ENCODE measurements around the gene CNBD2. TPM values are rescaled to one million over a fixed set of nuclear protein-coding genes. Genes with fewer than 3 reads are reported as not detected.
"Not testable (repeated sequence)": the region's sequence is repeated elsewhere in the genome, so short reads cannot be mapped to it uniquely, and the experiment has no call there.

Gene CNBD2
- total RNA-seq, 4 donors from 2014 or later: 6.2 to 11.5 (median 7.6) TPM

- WGBS, 2 donors: 91 to 92% methylated on average over 5 of the region's 5 CpGs
- intact Hi-C loops (cut with DNase I; ENCODE audit: low total_unique reads): no loop called here
- no peak overlapping the region for H3K4me3 ChIP-seq (ENCODE audit: low read depth, poor library complexity, severe bottlenecking)
- TF ChIP-seq CTCF (IDR thresholded peaks at IDR 0.05) (no peak), POLR2A (IDR thresholded peaks at IDR 0.05) (no peak)
- no peak for DNase-seq (ENCODE audit: low spot score in 2 of 2)
These were observed 72.2 kb downstream of the CNBD2 start for GRCh38 chr20:36040571-36040970.

- no peak overlapping the region for H3K4me3 ChIP-seq (ENCODE audit: low read depth, poor library complexity, severe bottlenecking)
- DNase-seq (ENCODE audit: low spot score in 2 of 2): no peak
- whole genome bisulfite sequencing, 2 donors: 93 to 100% methylated on average over 3 of the region's 3 CpGs
- intact Hi-C loops (cut with DNase I; ENCODE audit: low total_unique reads): no loop called here
- TF ChIP-seq CTCF (IDR thresholded peaks at IDR 0.05) (no peak), POLR2A (IDR thresholded peaks at IDR 0.05) (no peak)
These were observed 75.1 kb downstream of the CNBD2 start for GRCh38 chr20:36043441-36043840.

- WGBS, 2 donors: 90 to 97% methylated on average over 10 of the region's 10 CpGs
- TF ChIP-seq POLR2A (IDR thresholded peaks at IDR 0.05): no peak
- no peak for TF ChIP-seq CTCF (IDR thresholded peaks at IDR 0.05)
- intact Hi-C loops (cut with DNase I; ENCODE audit: low total_unique reads): no loop called here
- no peak for DNase-seq (ENCODE audit: low spot score in 2 of 2)
- H3K4me3 ChIP-seq (ENCODE audit: low read depth, poor library complexity, severe bottlenecking): no peak overlapping the region
These were observed 75.6 kb downstream of the CNBD2 start for GRCh38 chr20:36043892-36044515.

GRCh38 chr20:36045373-36045714 is 77.0 kb downstream of the CNBD2 start:
- intact Hi-C loops (cut with DNase I; ENCODE audit: low total_unique reads): no loop called here
- no peak for DNase-seq (ENCODE audit: low spot score in 2 of 2)
- TF ChIP-seq CTCF (IDR thresholded peaks at IDR 0.05) (no peak), POLR2A (IDR thresholded peaks at IDR 0.05) (no peak)
- no peak overlapping the region for H3K4me3 ChIP-seq (ENCODE audit: low read depth, poor library complexity, severe bottlenecking)
- 54 to 70% methylated on average over 2 of the region's 2 CpGs for WGBS, 2 donors

GRCh38 chr20:36046073-36046798 is 77.8 kb downstream of the CNBD2 start:
- WGBS, 2 donors: 64% methylated on average over 4 of the region's 4 CpGs
- DNase-seq (ENCODE audit: low spot score in 2 of 2); H3K4me3 ChIP-seq (ENCODE audit: low read depth, poor library complexity, severe bottlenecking); intact Hi-C loops (cut with DNase I; ENCODE audit: low total_unique reads): not testable (repeated sequence)

- DNase-seq (ENCODE audit: low spot score in 2 of 2); intact Hi-C loops (cut with DNase I; ENCODE audit: low total_unique reads): not testable (repeated sequence)
- 0% methylated on average over 2 of the region's 2 CpGs for WGBS, 2 donors
These were observed 81.0 kb downstream of the CNBD2 start for GRCh38 chr20:36049408-36049807.

More at GRCh38 chr20:36049408-36049807, 81.0 kb downstream of the CNBD2 start:
- not testable (repeated sequence) for H3K4me3 ChIP-seq (ENCODE audit: low read depth, poor library complexity, severe bottlenecking)
